GM18519 (cell line): Measurements from ENCODE around the gene AMT.
"Not testable (repeated sequence)": the region's sequence is repeated elsewhere in the genome, so short reads cannot be mapped to it uniquely, and the experiment has no call there.

Experiments used
- ATAC-seq: cut with Tn5 transposase; IDR thresholded peaks from one replicate; pipeline ENCODE4 v1.9.1; 2021; ENCODE audit warnings: mild to moderate bottlenecking, moderate library complexity; ENCODE audit not compliant: unreplicated experiment, low FRiP score

Gene AMT

DNA sequence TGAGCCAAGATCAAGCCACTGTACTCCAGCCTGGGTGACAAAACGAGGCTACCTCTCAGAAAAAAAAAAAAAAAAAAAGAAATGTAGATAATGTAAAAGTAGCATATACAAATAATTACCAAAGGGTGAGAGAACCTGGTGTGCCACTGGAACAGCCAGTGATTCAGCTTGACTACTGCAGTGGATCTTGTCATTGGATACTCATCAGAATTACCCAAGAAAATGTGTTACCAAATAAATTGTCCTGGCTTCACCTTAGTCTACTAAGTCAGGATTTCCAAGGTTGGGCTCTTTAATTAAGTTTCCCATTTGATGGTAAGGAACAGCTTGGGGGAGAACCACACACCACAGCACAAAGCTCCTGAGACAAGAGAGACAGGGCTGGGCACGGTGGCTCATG, 5.3 kb upstream of the AMT start:
- ATAC-seq: no peak

DNA sequence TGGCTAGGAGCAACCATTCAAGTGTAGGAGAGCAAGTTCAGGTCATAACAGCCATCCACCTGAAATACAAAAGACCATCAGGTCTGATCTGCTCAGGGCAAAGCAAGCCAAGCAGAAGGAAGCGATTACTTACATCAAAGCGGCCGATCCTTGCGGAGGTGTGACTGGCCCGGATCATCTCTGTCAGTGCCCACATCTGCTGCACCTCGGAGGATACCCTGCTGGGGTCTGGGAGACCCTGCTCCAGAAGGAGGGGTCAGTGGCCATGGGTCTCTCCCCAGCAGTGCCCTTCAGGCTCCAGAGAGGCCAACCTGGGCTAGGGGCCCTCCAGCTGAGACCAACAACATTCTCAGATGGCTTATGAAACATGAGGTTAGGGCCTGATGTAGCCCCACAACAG, 2.5 kb upstream of the AMT start:
- no peak for ATAC-seq

DNA sequence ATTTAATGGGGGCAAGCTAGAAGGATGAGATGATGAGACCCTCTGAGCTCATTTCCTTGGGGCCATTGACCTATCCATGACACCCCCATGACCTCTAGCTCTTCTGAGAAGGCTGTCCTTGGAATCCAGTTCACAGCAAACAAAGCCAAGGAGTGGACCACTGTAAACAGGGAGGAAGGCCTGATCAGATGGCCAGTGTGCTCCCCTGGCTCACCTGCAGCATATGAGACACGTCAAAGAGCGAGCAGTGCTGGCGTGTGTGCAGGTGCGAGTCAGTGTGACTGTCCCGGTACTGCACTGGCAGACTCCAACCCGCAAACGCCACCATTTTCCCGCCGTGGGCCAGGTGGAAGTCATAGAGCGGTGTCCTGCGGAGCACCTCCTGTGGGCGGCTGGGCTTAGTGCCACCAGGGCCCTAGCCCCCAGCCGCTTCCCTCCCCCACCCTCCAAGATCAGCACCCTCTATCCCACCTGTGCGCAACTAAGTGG, 339 bp downstream of the AMT start:
- no peak for ATAC-seq

DNA sequence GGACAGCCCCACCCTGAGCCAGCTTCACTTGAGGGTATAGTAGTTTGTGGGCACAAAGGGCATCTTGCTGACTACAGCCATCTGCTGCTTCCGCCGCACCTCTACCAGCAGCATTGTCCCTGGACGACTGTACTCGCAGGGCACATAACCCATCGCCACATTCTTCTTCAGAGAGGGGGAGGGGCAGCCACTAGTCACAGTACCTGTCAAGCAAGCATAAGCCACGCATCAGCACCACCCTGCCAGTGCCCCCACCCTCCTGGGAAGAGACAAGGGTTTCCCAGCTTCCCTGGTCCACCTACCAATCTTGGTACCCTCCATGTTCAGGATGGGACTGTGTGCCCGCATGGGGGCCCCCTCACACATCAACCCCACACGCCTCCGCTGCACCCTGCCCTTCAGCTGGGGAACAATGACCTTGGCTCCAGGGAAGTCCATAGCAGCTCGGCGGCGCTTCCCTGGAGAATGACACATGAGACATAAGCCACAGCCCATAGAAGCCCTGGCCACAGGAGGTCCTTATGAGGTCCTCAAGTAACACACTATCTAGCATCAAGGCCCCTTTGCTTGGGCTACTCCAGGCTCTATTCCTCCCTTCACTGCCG, 4.7 kb downstream of the AMT start:
- no peak for ATAC-seq

DNA sequence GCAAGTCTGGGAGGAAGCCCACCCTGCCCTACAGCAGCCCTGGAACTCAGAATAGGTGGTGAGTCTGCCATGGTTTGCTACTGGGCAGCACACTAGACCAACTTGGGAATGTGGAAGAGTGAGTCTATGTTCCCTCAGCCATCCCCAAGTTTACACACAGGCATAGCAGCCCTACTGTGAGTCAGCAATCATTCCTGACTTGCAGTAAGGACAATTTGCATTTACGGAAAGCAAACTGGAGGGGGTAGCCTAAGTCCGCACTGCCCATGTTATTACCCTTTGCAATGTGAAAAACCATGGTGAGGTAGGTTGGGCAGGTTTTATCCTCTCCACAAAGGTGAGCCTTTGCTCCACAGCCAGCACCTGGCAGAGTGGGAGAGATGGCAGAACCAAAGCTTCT, 5.4 kb downstream of the AMT start:
- no peak for ATAC-seq

DNA sequence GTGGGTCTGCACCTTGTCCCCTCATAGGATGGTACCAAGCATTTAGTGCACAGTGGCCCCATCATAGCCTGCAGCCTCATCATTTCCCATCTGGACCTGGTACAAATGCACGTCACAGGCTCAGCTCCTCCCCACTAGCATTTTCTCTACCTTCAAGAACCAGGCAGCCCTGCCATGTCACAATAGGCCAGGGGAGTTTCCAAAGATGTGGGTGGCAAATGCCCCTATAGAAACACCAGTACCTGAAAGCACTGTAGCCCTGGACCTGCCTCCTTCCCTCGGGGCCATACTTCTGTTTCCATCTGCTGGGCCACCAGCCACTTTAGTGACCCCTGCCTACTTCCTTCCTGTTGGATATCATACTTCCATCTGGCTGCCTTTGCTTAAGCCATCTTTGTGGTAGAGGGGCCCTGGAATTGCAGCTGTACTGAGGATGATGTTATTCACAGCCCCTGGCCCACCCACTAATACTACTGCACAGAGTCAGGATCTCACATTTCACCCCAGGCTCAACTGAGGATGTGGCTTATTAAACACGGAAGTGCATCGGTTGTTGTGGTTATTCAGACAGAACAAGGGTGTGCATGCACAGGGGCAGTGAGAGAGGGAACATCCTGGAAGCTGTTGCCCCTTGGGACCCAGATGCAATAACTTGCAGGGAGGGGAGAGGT, 6.2 kb downstream of the AMT start:
- no peak for ATAC-seq

DNA sequence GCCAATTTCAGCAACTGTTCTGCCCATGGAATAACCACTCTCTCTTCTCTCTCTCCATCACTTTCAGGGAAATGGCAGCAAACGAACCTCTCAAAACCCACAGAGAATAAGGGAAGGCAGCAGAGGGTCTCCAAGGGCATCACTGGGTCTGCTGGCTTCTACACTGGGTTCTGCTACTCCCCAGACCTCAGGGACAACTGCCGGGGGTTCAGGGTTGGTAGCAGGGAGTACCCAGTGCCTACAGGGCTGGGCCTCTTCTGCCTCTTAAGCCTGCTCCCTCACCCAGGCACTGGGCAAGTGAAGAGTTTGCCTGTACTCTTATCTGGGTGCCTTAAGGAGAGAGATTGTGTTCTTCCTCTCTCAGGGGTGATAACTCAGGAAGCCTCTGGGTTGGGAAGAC, 7.5 kb downstream of the AMT start:
- ATAC-seq: no peak

DNA sequence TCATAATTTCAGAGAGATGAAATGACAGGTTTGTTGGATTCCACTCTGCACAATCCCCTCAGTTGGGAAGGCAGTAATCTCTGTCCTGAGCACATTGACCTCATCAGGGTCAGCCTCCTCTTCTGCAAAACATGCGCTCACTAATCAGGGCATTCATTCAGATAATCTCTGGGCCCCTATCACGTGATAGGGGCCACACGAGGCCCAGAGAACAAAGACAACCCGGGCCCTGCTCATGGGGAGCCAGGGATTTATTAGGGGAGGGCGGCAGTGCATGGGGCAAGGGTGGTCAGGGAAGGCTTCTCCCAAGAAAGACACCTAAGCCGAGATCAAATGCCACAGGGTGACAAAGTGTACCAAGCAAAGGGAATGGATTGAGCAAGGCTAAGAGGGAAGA, 8.9 kb downstream of the AMT start:
- ATAC-seq: no peak

DNA sequence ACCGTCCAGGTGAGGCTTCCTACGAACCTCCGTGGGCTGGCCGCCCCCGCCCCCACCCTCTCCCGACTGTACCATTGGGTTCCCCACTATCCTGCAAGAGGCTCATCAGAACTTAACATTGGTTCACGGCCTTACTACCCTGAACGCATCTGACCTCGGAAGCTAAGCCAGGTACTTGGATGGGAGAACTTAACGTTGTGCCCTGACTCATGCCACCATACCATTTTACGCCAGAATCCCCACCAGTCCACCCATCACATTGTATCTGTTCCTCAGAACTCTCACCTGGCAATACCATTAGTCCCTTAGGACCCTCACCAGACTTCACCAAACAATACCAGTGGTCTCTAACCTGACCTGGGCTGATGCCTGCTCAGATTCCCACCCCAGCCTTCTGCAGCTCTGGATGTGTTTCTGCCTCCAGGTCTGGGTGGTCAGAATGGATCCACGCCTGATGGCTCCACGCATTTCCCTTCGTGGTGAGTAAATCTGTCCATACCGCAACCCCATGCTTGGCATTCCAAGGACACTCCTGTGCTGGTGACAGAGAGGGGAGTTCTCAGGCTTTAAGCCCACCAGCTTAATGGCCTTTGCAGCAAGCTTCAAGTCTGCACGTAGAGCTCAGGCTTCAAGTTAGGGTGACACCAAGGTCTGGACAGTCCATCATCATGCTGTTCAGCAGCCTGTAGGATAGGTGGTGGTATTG, 9.5 kb downstream of the AMT start:
- ATAC-seq: no peak

DNA sequence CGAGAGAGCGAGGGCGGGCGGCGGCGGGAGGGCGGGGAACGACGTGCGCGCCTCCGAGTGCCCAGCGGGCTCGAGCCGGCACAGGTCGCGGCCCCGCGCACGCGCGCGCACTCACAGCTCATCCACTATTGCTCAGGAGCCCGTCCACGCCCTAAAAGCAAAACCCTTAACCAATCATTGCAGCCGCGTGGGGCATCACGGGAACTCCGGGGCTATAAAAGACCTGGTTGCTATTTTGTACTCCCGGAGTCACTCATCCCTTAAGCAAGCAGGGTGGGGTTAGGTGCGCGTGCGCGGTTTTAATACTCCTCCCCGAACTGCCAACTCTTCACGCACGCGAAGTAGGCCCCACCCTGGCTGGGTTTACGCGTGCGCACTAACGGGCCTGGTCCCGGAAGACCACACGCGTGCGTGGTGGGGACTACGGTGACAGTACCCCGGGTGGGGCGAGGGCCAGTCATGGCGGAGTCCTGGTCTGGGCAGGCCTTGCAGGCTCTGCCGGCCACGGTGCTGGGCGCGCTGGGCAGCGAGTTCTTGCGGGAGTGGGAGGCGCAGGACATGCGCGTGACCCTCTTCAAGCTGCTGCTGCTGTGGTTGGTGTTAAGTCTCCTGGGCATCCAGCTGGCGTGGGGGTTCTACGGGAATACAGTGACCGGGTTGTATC, 10.2 kb downstream of the AMT start, which contains the start of the genes RHOA and TCTA:
TSS of gene RHOA (minus strand) at position 9 of the 664 bp plus-strand sequence. CDS start 36,387 bp downstream, outside the sequence.
TSS of gene TCTA (plus strand) at position 456 of the 664 bp plus-strand sequence. CDS start at position 460, 4 bp downstream.
- ATAC-seq: peak; percentile 62

DNA sequence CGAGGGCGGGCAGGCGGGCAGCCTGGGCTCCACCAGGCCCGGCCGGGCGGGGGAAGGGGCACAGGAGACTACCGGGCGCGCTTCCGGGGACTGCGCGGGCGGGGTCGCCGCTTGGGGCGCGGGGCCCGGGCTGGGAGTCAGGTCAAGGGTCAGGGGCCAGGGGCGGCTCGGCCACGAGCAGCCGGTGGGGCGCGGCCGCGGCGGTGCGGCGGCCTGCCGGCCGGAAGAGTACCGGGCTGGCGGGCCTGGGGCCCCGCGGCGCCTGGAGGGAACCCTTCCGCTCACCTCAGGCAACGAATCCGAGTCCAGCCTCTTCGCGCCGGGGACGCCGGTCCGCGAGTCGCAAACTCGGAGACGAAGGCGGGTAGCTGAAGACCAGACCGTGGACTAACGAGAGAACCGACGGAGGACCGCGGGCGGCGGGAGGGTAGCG, 10.7 kb downstream of the AMT start:
- ATAC-seq: peak; percentile 20

DNA sequence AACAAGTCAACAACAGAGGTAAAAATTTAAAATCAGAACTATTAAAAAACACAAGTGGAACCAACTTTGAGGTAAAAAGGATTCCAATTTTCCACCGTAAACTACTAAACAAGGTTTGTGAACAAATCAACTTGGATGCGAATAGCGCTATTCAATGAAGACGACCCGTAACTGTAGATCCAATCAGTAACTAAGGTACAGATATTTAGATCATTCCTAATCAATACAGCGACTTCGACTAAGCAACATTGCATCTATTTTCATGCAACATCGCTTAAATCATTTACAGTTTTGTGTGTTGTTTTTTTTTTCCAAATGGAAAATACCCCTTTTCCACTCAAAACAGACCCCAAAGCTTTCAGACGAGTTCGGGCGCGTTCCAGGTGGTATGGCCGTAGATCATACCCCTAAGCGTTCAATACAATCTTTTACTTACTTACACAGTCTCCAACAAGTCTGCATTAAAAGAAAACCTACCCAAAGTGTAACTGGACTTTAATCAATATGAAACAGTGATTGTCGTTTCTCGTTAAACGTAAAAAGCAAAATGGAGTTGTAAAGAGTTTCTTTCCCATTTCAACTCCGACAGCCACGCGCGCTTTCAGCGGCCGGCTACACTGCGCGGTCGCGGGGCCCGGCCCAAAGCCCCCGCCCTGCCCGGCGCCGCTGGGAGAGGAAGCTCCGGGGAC, 11.3 kb downstream of the AMT start:
- no peak for ATAC-seq

DNA sequence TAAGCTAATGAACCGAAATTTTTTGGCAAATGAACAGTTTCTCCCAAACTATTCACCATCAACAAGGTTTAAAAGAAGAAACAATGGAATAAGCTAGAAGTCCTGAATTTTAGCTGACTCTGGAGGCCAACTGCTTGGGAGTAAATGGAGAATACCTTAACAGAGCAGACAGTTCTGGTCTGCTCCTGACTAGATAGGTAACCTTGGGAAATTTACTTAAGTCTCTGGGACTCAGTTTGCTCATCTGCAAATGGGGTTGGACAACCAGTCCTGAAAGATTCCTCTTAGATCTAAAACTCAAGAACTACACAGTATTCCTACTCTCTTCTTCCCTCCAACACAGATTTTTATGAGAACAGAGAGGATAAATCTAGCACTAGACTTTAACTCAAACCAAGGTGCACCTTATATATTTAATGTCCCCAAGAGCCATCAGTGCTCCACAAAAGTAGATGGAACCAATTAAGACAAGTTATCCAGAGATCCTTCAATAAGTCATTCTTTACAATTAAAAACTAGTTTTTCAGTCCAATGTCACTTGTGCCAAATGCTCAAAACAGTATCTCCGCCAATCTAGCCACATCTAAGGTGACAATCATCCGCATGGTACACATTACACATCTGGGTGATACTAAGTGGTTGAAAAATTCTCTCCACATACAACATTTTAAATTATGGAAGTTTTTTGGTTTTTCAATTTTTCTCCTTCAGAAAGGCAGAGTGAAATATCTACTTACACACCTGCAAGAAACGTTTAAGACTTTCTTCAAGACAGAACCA, 12.0 kb downstream of the AMT start:
- ATAC-seq: no peak

DNA sequence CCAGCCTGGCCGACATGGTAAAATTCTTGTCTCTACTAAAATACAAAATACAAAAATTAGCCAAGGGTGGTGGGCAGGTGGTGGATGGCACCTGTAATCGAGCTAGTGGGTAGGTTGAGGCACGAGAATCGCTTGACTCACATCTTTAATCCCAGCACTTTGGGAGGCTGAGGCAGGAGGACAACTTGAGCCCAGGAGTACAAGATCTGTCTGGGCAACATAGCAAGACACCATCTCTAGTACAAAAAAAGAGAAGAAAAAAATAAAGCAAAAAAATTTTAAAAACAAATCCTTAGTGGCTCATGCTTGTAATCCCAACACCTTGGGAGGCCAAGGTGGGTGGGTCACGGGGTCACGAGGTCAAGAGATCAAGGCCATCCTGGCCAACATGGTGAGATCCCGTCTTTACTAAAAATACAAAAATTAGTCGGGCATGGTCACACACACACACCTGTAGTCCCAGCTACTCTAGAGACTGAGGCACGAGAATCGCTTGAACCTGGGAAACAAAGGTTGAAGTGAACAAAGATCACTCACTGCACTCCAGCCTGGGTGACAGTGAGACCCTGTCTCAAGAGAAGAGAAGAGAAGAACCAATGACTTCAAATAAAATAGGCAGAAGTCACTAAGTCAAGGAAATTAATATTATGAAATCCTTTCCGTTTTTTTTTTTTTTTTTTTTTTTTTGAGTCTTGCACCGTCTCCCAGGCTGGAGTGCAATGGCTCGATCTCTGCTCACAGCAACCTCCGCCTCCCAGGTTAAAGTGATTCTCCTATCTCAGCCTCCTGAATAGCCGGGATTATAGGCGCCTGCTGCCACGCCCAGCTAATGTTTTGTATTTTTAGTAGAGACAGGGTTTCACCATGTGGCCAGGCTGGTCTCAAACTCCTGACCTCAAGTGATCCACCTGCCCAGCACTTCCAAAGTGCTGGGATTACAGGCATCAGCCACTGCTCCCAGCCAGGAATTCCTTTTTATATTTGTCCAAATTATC, 15.4 kb downstream of the AMT start:
- ATAC-seq: no peak

DNA sequence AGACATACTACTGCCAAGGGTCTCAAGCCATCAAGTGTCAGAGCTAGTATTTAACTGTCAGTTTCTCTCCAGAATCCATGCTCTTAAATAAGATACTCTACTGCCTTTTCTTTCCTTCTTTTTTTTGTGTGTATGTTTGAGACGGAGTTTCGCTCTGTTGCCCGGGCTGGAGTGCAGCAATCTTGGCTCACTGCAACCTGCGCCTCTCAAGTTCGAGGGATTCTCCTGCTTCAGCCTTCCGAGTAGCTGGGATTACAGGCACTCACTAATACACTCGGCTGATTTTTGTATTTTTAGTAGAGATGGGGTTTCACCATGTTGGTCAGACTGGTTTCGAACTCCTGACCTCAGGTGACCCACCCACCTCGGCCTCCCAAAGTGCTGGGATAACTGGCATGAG, 16.7 kb downstream of the AMT start:
- ATAC-seq: not testable (repeated sequence)

DNA sequence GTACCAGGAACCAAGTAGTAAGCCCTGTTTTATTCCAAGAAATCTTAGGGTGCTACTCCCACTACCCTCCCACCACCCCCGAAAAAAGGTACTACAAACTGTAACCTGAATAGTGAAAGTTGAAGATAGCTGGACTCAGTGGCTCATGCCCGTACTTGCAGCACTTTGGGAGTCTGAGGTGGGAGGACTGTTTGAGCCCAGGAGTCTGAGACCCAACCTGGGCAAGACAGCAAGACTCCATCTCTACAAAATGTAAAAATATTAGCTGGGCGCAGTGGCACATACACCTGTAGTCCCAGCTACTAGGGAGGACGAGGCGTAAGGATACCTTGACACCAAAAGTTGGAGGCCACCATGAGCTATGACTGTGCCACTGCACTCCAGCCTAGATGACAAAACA, 18.4 kb downstream of the AMT start:
- no peak for ATAC-seq

DNA sequence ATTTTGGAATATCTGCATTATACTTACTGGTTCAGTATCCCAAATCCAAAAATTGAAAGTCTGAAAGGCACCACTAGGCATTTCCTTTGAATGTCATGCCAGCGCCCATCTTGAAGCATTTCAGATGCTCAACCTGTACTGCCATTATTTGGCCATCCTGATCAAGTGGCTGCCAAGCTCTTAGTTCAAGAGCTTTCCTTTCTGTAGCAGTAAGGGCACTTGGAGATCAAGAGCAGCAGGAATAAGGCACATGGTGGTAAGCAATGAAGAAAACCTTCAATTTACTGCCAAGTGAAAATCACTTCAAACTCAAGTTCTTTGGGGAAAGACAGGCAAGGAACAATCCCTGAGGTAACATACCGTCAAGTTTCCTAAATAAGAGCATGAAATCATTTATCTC, 20.5 kb downstream of the AMT start:
- ATAC-seq: no peak

DNA sequence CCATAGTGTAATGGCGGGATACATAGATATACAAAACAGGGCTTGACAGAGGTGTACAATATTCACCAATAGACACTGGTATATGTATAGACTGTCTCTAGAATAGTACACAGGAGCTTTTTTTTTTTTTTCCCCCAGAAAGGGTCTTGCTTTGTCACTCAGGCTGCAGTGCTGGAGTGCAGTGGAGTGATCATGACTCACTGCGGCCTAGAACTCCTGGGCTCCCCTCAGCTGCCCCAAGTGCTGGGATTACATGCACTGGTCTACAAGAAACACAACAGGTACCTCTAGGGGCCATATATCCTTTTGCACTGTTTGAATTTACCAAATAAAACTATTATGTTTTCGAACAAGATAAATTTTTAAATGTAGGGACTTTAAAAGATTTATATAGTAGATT, 22.8 kb downstream of the AMT start:
- ATAC-seq: no peak
